HG03460 (cell line): ENCODE data around the gene SHKBP1.
"Not testable (repeated sequence)": the region's sequence is repeated elsewhere in the genome, so short reads cannot be mapped to it uniquely, and the experiment has no call there.

Source experiments
- ATAC-seq: cut with Tn5 transposase; IDR thresholded peaks from one replicate; pipeline ENCODE4 v1.9.1; 2021; ENCODE audit not compliant: unreplicated experiment

SHKBP1 gene

DNA sequence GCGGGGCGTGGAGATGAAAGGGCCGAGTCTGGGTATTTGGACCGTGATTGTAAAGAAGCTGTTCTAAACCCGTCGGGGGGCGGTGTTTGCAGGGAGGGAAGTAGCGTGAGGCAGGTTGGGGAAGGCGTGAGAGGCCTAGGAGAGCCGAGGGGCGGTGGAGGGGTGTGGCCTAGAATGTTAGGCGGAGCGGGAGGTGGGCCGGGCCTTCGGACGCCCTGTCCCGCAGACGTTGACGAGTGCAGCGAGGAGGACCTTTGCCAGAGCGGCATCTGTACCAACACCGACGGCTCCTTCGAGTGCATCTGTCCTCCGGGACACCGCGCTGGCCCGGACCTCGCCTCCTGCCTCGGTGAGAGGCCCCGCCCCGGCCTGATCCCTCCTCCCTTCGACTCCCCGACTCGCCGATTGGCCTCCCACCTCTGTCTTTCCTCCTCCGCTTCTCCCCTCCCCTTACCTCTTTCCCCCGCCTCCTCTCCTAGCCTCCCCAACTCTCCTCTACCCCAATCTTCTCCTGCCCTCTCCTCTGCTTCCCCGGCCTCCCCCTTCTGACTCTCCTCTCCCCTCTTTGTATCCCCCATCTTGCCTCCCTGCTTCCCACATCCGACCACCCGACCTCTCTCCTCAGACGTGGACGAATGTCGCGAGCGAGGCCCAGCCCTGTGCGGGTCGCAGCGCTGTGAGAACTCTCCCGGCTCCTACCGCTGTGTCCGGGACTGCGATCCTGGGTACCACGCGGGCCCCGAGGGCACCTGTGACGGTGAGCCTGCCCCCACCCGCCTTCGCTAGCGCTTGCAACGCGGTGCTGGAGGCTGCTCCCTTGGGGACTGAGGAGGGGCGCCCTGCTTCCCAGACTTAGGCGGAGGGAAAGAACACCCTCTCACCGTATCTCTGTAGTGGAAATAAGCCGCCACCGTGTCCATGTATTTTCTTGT is 37.3 kb downstream of the SHKBP1 start:
- ATAC-seq: peak; percentile 41

DNA sequence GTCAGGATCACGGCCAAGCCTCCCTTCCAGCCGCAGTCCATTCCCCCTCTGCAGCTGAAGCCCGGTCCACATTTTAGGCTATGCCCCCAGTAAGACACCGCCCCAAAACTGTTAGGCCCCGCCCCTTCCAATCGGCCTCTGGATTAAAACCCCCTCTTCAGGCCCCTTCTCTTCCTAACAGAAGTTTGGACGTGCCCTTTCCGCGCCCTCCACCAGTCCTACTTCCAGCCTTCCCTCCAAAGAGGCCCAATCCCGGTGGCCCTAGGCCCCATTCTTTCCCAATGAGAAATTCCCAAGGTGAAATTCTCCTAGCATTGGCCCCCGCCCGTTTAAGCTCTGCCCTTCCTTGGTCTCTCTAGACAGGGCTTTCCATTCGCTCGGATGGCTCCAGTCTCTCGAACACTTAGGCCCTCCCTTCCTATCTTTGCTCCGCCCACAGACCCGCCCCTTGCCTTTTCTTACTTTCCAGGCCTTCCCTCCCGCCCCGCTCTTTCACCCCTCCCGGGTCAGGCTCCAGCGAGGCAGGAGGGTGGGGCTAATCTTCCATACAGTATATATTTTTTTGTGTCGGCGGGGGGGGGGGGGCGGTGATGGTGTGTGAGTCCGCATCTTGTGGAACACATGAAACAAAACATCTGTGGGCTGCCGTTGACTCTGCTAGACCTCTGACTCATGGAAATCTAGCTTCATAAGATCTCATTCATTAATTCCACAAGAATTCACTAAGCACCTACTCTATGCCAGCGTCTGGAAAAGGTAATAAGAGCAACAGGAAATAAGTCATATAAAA is 38.1 kb downstream of the SHKBP1 start:
- ATAC-seq: no peak

DNA sequence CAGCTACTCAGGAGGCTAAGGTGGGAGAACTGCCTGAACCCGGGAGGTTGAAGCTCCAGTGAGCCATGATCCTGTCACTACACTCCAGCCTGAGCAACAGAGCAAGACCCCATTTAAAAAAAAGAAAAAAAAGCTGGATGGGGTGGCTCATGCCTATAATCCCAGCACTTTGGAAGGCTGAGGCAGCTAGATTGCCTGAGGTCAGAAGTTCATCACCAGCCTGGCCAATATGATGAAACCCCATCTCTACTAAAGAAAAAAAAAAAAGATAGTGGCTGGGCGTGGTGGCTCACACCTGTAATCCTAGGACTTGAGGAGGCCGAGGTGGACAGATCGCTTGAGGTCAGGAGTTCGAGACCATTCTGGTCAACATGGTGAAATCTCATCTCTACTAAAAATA is 39.5 kb downstream of the SHKBP1 start:
- no peak for ATAC-seq

DNA sequence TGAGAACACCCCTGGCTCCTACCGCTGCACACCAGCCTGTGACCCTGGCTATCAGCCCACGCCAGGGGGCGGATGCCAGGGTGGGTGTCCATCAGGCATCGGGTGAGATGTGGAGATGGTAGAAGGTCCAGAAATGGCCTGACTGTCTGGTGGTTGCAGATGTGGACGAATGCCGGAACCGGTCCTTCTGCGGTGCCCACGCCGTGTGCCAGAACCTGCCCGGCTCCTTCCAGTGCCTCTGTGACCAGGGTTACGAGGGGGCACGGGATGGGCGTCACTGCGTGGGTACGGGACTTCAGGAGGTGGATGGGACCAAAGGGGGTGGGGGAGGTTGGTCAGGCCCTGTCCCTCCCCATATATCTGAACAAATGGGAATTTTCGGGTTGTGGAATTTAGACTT is 40.3 kb downstream of the SHKBP1 start:
- no peak for ATAC-seq

DNA sequence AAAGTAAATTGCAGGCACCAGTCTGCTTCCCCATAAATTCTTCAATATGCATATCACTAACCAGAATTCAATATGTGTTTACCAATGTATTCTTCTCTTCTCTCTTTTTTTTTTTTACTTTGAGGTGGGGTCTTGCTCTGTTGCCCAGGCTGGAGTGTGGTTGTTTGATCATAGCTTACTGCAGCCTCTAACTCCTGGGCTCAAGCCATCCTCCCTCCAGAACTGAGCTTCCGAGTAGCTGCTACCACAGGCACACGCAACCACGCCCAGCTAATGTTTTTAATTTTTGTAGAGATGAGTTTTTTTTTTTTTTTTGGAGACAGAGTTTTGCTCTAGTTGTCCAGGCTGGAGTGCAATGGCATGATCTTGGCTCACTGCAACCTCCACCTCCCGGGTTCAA is 41.3 kb downstream of the SHKBP1 start:
- no peak for ATAC-seq

DNA sequence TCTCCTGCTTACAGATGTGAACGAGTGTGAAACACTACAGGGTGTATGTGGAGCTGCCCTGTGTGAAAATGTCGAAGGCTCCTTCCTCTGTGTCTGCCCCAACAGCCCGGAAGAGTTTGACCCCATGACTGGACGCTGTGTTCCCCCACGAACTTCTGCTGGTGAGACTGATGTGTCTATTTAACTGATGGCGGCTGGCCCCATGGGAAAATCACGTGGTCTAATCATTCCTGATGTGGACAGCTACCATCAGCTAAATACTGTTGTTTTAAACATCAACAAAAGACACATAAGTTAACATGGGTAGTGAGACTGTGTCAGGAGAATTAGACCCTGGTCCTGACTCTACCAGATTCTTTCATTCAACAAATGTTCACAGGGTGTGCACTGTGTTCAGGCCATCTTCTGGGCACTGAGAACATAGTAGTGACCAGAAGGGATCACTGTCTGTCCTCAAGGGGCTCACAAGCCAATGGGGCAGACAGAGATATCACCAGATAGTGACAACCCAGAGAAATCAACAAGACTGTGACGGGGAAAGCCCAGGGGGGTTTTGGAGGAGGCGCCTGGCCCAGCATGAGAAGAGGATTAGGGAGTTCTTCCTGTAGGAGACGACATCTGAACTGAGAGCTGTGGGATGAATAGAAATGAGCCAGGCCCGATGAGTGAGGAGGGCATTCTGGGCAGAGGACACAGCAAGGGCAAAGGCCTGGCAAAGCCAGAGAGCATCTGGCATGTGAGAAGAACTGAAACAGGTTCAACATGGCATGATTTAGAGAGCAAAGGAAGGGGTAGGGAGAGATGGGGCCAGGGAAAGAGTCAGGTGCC is 42.9 kb downstream of the SHKBP1 start:
- ATAC-seq: no peak

DNA sequence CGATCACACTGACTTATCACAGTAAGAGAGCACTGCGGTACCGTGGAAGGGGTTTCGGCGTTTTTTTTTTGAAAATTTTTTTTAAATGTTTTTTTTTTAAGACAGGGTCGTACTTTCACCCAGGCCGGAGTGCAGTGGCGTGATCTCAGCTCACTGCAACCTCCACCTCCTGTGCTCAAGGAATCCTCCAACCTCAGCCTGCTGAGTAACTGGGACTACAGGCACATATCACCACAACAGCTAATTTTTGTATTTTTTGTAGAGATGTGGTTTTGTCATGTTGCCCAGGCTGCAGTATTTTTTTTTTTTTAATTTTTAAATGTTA is 43.5 kb downstream of the SHKBP1 start:
- no peak for ATAC-seq

DNA sequence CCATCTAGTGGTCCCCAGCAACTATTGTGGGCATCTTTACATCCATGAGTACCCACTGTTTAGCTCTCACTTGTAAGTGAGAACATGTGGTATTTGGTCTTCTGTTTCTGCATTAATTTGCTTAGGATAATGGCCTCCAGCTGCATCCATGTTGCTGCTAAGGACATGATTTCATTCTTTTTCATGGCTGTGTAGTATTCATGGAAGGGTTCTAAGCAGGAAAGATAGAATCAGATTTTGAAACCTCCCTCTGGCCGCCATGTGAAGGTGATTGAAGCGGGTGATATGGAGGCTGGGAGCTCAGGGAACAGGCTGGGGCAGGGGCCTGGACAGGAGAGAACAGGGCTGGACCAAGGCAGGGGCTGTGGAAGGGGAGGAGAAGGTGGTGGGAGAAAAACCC is 44.6 kb downstream of the SHKBP1 start:
- no peak for ATAC-seq

DNA sequence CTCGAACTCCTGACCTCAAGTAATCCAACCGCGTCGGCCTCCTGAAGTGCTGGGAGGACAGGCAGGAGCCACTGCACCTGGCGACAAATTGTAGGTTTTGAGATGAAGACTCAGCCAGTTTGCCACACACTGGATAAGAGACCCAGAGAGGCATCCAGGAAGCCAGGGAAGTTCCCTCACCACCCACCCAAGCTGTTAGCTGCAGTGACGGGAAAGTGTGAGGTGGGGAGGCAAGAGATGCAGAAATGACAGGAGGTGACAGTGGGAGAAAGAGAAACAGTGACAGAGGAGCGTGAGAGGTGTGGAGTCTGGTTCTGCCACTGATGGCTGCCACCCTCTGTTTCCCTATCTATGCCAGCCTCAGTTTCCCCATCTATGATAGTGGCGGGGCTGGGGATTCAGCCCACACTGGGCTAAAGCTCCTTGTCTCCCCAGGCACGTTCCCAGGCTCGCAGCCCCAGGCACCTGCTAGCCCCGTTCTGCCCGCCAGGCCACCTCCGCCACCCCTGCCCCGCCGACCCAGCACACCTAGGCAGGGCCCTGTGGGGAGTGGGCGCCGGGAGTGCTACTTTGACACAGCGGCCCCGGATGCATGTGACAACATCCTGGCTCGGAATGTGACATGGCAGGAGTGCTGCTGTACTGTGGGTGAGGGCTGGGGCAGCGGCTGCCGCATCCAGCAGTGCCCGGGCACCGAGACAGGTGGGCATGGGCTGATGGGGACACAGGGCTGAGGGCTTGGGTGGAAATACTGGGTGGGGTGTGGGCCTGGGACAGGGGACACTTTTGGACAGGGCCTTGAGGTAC is 45.5 kb downstream of the SHKBP1 start:
- ATAC-seq: no peak

DNA sequence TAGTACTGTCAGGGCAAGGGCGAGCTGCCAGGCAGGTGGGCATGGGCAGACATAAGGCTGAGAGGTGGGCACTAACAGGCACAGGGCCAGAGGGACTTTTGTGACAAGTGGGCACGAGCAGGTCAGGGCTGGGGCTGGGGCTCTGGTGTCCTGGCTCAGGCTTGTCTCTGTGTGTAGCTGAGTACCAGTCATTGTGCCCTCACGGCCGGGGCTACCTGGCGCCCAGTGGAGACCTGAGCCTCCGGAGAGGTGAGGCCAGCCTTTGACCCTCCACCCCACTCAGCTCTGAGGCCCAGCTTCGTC is 46.1 kb downstream of the SHKBP1 start:
- ATAC-seq: no peak

DNA sequence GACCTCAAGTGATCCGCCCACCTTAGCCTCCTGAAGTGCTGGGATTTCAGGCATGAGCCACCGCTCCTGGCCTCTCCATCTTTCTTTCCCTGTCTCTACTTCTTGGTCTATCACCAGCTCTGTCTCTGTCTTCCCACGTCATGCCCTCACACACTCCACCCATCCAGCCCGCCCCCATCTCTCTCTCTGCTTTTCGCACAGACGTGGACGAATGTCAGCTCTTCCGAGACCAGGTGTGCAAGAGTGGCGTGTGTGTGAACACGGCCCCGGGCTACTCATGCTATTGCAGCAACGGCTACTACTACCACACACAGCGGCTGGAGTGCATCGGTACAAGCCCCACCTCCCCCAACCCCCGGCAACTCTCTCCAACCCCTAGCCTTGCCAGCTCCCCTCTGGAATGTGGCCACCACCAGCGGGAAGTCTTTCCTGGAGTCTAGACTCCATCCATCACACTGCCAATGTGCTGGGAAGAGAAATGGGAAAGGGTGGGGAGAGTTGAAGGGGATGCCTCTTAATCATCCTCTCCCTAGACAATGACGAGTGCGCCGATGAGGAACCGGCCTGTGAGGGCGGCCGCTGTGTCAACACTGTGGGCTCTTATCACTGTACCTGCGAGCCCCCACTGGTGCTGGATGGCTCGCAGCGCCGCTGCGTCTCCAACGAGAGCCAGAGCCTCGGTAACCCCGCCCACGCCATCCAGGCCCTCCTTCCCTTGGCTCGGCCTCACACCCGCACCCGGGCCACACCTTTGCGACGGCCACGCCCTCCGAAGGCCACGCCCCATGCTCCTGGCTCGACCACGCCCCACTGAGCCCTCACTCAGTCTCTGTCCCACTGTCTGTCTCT is 47.0 kb downstream of the SHKBP1 start:
- no peak for ATAC-seq

DNA sequence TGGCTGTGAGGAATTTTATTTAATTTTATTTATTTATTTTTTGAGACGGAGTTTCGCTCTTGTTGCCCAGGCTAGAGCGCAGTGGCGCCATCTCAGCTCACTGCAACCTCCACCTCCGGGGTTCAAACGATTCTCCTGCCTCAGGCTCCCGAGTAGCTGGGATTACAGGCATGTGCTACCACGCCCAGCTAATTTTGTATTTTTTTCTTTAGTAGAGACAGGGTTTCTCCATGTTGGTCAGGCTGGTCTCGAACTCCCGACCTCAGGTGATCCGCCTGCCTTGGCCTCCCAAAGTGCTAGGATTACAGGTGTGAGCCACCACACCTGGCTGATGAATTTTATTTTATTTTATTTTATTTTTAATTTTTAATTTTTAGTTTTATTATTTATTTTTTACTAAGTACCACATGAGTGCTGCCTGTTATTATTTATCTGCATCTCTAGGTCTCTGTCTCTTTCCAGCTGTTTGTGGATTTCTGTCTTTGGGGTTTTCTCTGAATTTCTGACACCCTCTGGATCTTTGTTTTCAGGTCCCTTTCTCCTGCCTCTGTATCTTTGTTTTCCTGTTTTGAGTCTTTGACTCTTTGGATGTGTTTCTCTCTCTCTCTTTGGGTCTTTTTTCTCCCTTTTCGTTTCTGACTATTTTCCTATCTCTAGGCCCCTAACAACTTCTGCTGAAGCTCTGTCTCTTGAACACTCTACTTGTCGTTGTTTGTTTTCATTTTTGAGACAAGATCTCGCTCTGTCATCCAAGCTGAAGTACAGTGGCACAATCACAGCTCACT is 47.9 kb downstream of the SHKBP1 start:
- not testable (repeated sequence) for ATAC-seq

DNA sequence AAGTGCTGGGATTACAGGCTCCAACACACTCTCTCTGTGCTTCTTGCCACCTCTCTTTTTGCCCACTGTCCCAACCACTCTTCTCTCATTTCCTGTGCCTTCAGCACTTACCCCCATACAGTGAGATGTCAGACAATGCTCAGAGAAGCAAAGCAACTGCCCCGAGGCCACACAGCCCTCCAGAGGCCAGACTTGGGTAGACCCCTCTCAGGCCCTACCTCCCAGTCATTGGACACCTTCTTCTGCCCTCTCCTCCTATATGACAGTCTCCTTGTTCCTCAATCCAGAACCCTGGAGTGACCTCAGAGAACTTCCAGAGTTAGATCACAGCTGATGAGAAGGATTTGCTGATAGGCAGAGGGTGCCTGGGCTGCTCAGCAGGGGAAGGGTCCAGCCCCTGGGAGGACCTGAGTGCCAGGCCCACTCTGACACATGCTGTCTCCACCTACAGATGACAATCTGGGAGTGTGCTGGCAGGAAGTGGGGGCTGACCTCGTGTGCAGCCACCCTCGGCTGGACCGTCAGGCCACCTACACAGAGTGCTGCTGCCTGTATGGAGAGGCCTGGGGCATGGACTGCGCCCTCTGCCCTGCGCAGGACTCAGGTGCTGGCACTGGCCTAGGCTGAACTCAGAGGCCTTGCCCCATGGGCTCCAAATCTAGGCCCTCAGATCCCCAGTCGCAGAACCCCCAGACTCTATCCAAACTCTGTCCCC is 48.9 kb downstream of the SHKBP1 start:
- ATAC-seq: no peak

DNA sequence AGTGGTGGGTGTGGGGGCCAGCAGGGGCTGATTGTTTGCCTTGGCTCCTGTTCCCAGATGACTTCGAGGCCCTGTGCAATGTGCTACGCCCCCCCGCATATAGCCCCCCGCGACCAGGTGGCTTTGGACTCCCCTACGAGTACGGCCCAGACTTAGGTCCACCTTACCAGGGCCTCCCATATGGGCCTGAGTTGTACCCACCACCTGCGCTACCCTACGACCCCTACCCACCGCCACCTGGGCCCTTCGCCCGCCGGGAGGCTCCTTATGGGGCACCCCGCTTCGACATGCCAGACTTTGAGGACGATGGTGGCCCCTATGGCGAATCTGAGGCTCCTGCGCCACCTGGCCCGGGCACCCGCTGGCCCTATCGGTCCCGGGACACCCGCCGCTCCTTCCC is 50.2 kb downstream of the SHKBP1 start:
- ATAC-seq: no peak

DNA sequence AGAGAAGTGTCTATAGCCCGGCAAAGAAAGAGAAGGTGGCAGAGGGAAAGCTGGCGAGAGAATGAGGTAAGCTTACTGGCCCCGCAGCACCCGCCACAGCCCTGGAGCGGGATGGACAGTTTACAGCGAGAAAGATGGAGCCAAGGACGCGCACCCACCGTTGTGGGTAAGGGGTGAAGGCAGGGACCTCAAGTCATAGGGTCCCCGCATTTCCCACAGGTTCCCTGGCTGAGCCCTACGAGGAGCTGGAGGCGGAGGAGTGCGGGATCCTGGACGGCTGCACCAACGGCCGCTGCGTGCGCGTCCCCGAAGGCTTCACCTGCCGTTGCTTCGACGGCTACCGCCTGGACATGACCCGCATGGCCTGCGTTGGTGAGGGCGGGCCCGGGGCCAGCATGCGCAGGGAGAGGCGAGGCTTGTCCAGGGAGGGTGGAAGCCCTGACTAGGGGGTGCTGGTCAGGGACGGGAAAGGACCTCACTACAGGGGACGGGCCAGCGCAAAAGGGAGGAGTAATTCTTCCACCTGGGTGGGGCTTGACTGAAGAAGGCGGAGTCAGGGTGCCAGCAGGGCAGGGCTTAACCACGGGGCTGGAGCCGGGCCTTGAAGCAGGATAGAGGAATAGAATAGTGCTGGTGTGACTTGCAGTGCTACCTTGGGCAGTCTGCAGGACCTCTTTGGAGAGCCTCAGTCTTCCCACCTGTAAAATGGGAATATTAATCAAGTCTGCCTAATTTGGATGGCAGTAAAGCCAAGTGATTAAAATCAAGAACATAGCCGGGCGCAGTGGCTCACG is 51.0 kb downstream of the SHKBP1 start:
- ATAC-seq: no peak

DNA sequence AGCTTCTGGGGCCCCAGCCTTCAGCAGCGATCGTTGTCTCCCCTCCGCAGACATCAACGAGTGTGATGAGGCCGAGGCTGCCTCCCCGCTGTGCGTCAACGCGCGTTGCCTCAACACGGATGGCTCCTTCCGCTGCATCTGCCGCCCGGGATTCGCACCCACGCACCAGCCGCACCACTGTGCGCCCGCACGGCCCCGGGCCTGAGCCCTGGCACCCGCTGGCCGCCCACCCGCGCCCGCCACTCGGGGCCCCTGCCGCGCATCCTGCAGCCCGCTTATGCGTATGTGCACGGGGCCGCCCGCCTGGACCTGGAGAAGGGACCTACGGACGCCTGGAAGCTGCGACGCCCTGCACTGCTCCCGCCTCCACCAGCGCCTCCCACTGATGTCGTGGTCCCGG is 52.7 kb downstream of the SHKBP1 start:
- ATAC-seq: no peak

DNA sequence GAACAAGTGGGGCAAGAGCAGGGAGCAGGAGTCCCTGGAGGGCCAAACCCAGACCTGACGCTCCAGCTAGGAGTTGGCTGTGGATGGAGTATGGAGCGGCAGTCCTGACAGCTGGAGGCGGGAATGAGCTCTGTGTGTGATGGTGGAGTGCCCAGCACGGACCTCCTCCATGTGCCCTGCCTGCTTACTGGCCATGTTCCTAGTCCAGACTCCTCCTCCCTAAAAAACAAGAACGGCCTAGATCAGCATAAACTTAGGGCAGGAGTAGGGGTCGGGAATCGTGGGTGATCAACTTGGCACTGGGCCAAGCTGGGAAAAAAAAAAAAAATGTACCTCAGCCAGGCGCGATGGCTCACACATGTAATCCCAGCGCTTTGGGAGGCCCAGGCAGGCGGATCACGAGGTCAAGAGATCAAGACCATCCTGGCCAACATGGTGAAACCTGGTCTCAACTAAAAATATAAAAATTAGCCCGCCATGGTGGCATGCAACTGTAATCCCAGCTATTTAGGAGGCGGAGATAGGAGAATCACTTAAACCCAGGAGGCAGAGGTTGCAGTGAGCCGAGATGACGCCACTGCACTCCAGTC is 54.0 kb downstream of the SHKBP1 start:
- no peak for ATAC-seq
